Measurements from ENCODE around the gene SLC8B1. TPM values are rescaled to one million over a fixed set of nuclear protein-coding genes. Genes with fewer than 3 reads are reported as not detected.

SLC8B1 gene
- total RNA-seq, result 10 to 100 TPM; 34.9 to 40.1 TPM
- polyA plus RNA-seq (ENCODE audit: insufficient read length in 6 of 6), result 10 to 100 TPM; 10.5 to 15.8 (median 12.4) TPM
- long read RNA-seq, donor 1, partial matches to known transcripts, result 89 of 92 reads
- long read RNA-seq, donor 1, other reads (novel, unspliced or antisense), result 0 of 92 reads
- long read RNA-seq, donor 2, partial matches to known transcripts, result 0 of 1 reads
- long read RNA-seq, donor 2, other reads (novel, unspliced or antisense), result 0 of 1 reads
- long read RNA-seq, donor 3, partial matches to known transcripts, result 6 of 7 reads
- long read RNA-seq, donor 3, other reads (novel, unspliced or antisense), result 0 of 7 reads
- long read RNA-seq, donor 4, partial matches to known transcripts, result 5 of 9 reads
- long read RNA-seq, donor 4, other reads (novel, unspliced or antisense), result 4 of 9 reads
- long read RNA-seq, donor 5, partial matches to known transcripts, result 0 of 2 reads
- long read RNA-seq, donor 5, other reads (novel, unspliced or antisense), result 0 of 2 reads
- long read RNA-seq, donor 6, result 0 reads
- long read RNA-seq, donor 7, partial matches to known transcripts, result 0 of 3 reads
- long read RNA-seq, donor 7, other reads (novel, unspliced or antisense), result 0 of 3 reads
- long read RNA-seq, donor 8, result 0 reads
- long read RNA-seq, donor 9, result 0 reads
- long read RNA-seq, donor 10, partial matches to known transcripts, result 6 of 10 reads
- long read RNA-seq, donor 10, other reads (novel, unspliced or antisense), result 3 of 10 reads
- long read RNA-seq, donor 11, partial matches to known transcripts, result 0 of 1 reads
- long read RNA-seq, donor 11, other reads (novel, unspliced or antisense), result 0 of 1 reads
- long read RNA-seq, donor 12, result 0 reads

GRCh38 chr12:113334786-113335539, at the start of gene SLC8B1:
Gene SLC8B1 (minus strand): TSS chr12:113335109. CDS start chr12:113332878, 2,231 bp downstream.
- TF ChIP-seq, protein P1, sequence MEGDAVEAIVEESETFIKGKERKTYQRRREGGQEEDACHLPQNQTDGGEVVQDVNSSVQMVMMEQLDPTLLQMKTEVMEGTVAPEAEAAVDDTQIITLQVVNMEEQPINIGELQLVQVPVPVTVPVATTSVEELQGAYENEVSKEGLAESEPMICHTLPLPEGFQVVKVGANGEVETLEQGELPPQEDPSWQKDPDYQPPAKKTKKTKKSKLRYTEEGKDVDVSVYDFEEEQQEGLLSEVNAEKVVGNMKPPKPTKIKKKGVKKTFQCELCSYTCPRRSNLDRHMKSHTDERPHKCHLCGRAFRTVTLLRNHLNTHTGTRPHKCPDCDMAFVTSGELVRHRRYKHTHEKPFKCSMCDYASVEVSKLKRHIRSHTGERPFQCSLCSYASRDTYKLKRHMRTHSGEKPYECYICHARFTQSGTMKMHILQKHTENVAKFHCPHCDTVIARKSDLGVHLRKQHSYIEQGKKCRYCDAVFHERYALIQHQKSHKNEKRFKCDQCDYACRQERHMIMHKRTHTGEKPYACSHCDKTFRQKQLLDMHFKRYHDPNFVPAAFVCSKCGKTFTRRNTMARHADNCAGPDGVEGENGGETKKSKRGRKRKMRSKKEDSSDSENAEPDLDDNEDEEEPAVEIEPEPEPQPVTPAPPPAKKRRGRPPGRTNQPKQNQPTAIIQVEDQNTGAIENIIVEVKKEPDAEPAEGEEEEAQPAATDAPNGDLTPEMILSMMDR (IDR thresholded peaks at IDR 0.05), result no peak
- DNase-seq, result peak; percentile 73 to 99 (median 88)
- Histone ChIP-seq H3K9me3 (no peaks in the 10 kb centered on the region), H3K4me3 (peak within 1 kb of the TSS; percentile 82 to 98), H3K27me3 (no peaks in the 10 kb centered on the region), H3K36me3 (peaks cover 0 to 27% of the 10 kb centered on the region in 2 donors), H3K27ac (peak within 1 kb of the TSS; percentile 75 to 91), H3K4me1 (peaks cover 4 to 37% of the 10 kb centered on the region in 2 donors)
- peak; percentile 100 for ATAC-seq
- intact Hi-C loops (cut with DNase I), result no loop called here

- no peak for ATAC-seq
- TF ChIP-seq, protein P1 (IDR thresholded peaks at IDR 0.05), result no peak
- Histone ChIP-seq H3K36me3 (peaks cover 0 to 90% of the 10 kb centered on the region in 2 donors), H3K4me1 (no peaks in the 10 kb centered on the region), H3K4me3 (no peak overlapping the region), H3K27me3 (no peaks in the 10 kb centered on the region), H3K9me3 (no peaks in the 10 kb centered on the region), H3K27ac (no peak overlapping the region)
- DNase-seq, result no peak
- intact Hi-C loops (cut with DNase I), result no loop called here
These were observed 47.3 kb upstream of the SLC8B1 start for GRCh38 chr12:113382206-113382605.

GRCh38 chr12:113381220-113381619, 46.3 kb upstream of the SLC8B1 start:
- Histone ChIP-seq H3K27ac (no peak overlapping the region), H3K9me3 (no peaks in the 10 kb centered on the region), H3K27me3 (no peaks in the 10 kb centered on the region), H3K4me1 (no peaks in the 10 kb centered on the region), H3K36me3 (peaks cover 0 to 90% of the 10 kb centered on the region in 2 donors), H3K4me3 (no peak overlapping the region)
- intact Hi-C loops (cut with DNase I), result no loop called here
- no peak for DNase-seq
- no peak for ATAC-seq
- TF ChIP-seq, protein P1 (IDR thresholded peaks at IDR 0.05), result no peak

GRCh38 chr12:113378291-113378690, 43.4 kb upstream of the SLC8B1 start:
- intact Hi-C loops (cut with DNase I), result no loop called here
- Histone ChIP-seq H3K4me3 (no peak overlapping the region), H3K36me3 (peaks cover 0 to 91% of the 10 kb centered on the region in 2 donors), H3K9me3 (no peaks in the 10 kb centered on the region), H3K4me1 (no peaks in the 10 kb centered on the region), H3K27me3 (no peaks in the 10 kb centered on the region), H3K27ac (no peak overlapping the region)
- TF ChIP-seq, protein P1 (IDR thresholded peaks at IDR 0.05), result no peak
- DNase-seq (no peak), ATAC-seq (no peak)

Data from left lung (tissue), 14 donors.